ENCODE measurements around the gene SLC36A2. TPM values are rescaled to one million over a fixed set of nuclear protein-coding genes. Genes with fewer than 3 reads are reported as not detected.
"Not testable (repeated sequence)": the region's sequence is repeated elsewhere in the genome, so short reads cannot be mapped to it uniquely, and the experiment has no call there.

The SLC36A2 gene
- total RNA-seq, result not detected
- long read RNA-seq, result 0 reads

- DNase-seq (ENCODE audit: low spot score), result no peak
These were observed at the start of gene SLC36A2 for GRCh38 chr5:151347369-151347768. Gene SLC36A2 (minus strand): TSS chr5:151347559. CDS start chr5:151347460, 99 bp downstream.

- DNase-seq (ENCODE audit: low spot score), result no peak
These were observed 41.6 kb upstream of the SLC36A2 start for GRCh38 chr5:151388960-151389359.

- DNase-seq (ENCODE audit: low spot score), result no peak
These were observed 36.7 kb upstream of the SLC36A2 start for GRCh38 chr5:151384106-151384505.

- DNase-seq (ENCODE audit: low spot score), result no peak
These were observed 35.7 kb upstream of the SLC36A2 start for GRCh38 chr5:151383011-151383410.

- no peak for DNase-seq (ENCODE audit: low spot score)
These were observed 35.2 kb upstream of the SLC36A2 start for GRCh38 chr5:151382576-151382975.

GRCh38 chr5:151381899-151382298, 34.5 kb upstream of the SLC36A2 start:
- DNase-seq (ENCODE audit: low spot score), result no peak

GRCh38 chr5:151378616-151379015, 31.3 kb upstream of the SLC36A2 start:
- no peak for DNase-seq (ENCODE audit: low spot score)

GRCh38 chr5:151374539-151374938, 27.2 kb upstream of the SLC36A2 start:
- DNase-seq (ENCODE audit: low spot score), result no peak

GRCh38 chr5:151367038-151367437, 19.7 kb upstream of the SLC36A2 start:
- not testable (repeated sequence) for DNase-seq (ENCODE audit: low spot score)

GRCh38 chr5:151363673-151364072, 16.3 kb upstream of the SLC36A2 start:
- no peak for DNase-seq (ENCODE audit: low spot score)

- DNase-seq (ENCODE audit: low spot score), result no peak
These were observed 15.6 kb upstream of the SLC36A2 start for GRCh38 chr5:151362970-151363369.

GRCh38 chr5:151359391-151359790, 12.0 kb upstream of the SLC36A2 start:
- no peak for DNase-seq (ENCODE audit: low spot score)

- no peak for DNase-seq (ENCODE audit: low spot score)
These were observed 10.4 kb upstream of the SLC36A2 start for GRCh38 chr5:151357792-151358191.

GRCh38 chr5:151357097-151357496, 9.7 kb upstream of the SLC36A2 start:
- no peak for DNase-seq (ENCODE audit: low spot score)

GRCh38 chr5:151351671-151352070, 4.3 kb upstream of the SLC36A2 start:
- no peak for DNase-seq (ENCODE audit: low spot score)

GRCh38 chr5:151348789-151349188, 1.4 kb upstream of the SLC36A2 start:
- no peak for DNase-seq (ENCODE audit: low spot score)

GRCh38 chr5:151345808-151346478, 1.4 kb downstream of the SLC36A2 start:
- DNase-seq (ENCODE audit: low spot score), result no peak

GRCh38 chr5:151345187-151345807, 2.1 kb downstream of the SLC36A2 start:
- DNase-seq (ENCODE audit: low spot score), result no peak

- no peak for DNase-seq (ENCODE audit: low spot score)
These were observed 3.3 kb downstream of the SLC36A2 start for GRCh38 chr5:151344088-151344487.

- DNase-seq (ENCODE audit: low spot score), result no peak
These were observed 7.4 kb downstream of the SLC36A2 start for GRCh38 chr5:151340004-151340403.

GRCh38 chr5:151338734-151339133, 8.6 kb downstream of the SLC36A2 start:
- no peak for DNase-seq (ENCODE audit: low spot score)

GRCh38 chr5:151332857-151333256, 14.5 kb downstream of the SLC36A2 start:
- no peak for DNase-seq (ENCODE audit: low spot score)

GRCh38 chr5:151328734-151329133, 18.6 kb downstream of the SLC36A2 start:
- DNase-seq (ENCODE audit: low spot score), result no peak

Measured in mesenteric fat pad (tissue), 1 donor.